NT2/D1 (cell line): ENCODE data around the gene KRT78.

Experiments
- SUZ12 ChIP-seq: IDR thresholded peaks from 2 replicates; pipeline ENCODE4 v1.6.1; 2011; ENCODE audit not compliant: insufficient read length, insufficient read depth; ENCODE audit errors: extremely low read depth
- ZNF274 ChIP-seq: IDR thresholded peaks from 2 replicates; pipeline ENCODE4 v1.6.1; 2011; ENCODE audit warnings: mild to moderate bottlenecking, low read depth, low read length

GRCh38 chr12:52819731-52820510 lies 28.9 kb downstream of the KRT78 start:
- TF ChIP-seq SUZ12 (no peak), ZNF274 (no peak)
